ENCODE results near the gene UFD1. TPM values are rescaled to one million over a fixed set of nuclear protein-coding genes. Genes with fewer than 3 reads are reported as not detected.

Gene UFD1
- total RNA-seq, 6 donors from 2014 or later: 21.0 to 52.1 (median 29.1) TPM

DNA sequence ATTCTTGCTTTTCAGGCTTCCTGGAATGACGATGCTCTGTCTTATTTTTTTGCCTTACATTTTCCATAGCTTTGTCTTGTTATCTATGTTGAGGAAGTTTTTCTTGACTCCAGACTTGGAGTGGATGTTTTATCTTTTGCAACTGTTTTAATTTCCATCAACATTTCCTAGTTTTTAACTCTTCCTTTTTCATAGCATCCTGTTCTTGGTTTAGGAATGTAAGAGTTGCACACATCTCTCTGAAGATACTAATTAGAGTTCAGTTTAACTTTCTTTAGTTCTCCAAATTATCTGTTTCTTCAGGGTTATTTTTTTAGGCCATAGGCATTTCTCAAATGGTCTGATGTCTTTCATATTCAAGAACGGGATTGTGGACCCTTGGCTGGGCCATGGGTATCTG, 34.8 kb upstream of the UFD1 start:
- TF ChIP-seq, protein P1, sequence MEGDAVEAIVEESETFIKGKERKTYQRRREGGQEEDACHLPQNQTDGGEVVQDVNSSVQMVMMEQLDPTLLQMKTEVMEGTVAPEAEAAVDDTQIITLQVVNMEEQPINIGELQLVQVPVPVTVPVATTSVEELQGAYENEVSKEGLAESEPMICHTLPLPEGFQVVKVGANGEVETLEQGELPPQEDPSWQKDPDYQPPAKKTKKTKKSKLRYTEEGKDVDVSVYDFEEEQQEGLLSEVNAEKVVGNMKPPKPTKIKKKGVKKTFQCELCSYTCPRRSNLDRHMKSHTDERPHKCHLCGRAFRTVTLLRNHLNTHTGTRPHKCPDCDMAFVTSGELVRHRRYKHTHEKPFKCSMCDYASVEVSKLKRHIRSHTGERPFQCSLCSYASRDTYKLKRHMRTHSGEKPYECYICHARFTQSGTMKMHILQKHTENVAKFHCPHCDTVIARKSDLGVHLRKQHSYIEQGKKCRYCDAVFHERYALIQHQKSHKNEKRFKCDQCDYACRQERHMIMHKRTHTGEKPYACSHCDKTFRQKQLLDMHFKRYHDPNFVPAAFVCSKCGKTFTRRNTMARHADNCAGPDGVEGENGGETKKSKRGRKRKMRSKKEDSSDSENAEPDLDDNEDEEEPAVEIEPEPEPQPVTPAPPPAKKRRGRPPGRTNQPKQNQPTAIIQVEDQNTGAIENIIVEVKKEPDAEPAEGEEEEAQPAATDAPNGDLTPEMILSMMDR (IDR thresholded peaks at IDR 0.05): no peak
- TF ChIP-seq POLR2AphosphoS5 (IDR thresholded peaks at IDR 0.05) (no peak), POLR2A (IDR thresholded peaks at IDR 0.05) (no peak), EP300 (IDR thresholded peaks at IDR 0.05) (no peak)
- no peaks in the 10 kb centered on the region for H3K9me3 ChIP-seq
- ATAC-seq (ENCODE audit: low FRiP score in 2 of 2): no peak
- no peak for DNase-seq
- WGBS, 2 donors: 44 to 75% methylated on average over 2 of the region's 2 CpGs
- H3K4me1 ChIP-seq: no peaks in the 10 kb centered on the region
- H3K4me3 ChIP-seq: no peak overlapping the region
- no peaks in the 10 kb centered on the region for H3K27me3 ChIP-seq
- no peak overlapping the region for H3K27ac ChIP-seq
- no peaks in the 10 kb centered on the region for H3K36me3 ChIP-seq

DNA sequence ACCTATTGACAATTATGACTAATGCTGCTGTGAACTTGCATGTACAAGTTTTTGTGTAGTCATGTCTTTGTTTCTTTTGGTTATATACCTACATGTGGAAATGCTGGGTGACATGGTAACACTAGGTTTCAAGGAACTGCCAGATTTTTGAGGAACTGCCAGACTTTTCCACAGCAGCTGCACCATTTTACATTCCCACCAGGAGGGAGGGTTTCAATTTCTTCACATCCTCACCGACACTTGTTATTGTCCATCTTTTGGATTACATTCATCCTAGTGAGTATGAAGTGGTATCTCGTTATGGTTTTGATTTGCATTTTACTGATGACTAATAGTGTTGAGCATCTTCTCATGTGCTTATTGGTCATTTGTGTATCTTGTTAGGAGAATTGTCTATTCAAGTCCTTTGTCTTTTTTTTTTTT, 31.9 kb upstream of the UFD1 start:
- H3K27ac ChIP-seq: no peak overlapping the region
- TF ChIP-seq POLR2A (IDR thresholded peaks at IDR 0.05): no peak
- no peak for TF ChIP-seq EP300 (IDR thresholded peaks at IDR 0.05)
- TF ChIP-seq, protein P1 (IDR thresholded peaks at IDR 0.05): no peak
- TF ChIP-seq POLR2AphosphoS5 (IDR thresholded peaks at IDR 0.05): no peak
- H3K9me3 ChIP-seq: no peaks in the 10 kb centered on the region
- ATAC-seq (ENCODE audit: low FRiP score in 2 of 2) (no peak), DNase-seq (no peak)
- no peak overlapping the region for H3K4me3 ChIP-seq
- H3K27me3 ChIP-seq: no peaks in the 10 kb centered on the region
- WGBS, 2 donors: 95 to 98% methylated on average over 2 of the region's 2 CpGs
- H3K4me1 ChIP-seq: no peaks in the 10 kb centered on the region
- H3K36me3 ChIP-seq: no peaks in the 10 kb centered on the region

DNA sequence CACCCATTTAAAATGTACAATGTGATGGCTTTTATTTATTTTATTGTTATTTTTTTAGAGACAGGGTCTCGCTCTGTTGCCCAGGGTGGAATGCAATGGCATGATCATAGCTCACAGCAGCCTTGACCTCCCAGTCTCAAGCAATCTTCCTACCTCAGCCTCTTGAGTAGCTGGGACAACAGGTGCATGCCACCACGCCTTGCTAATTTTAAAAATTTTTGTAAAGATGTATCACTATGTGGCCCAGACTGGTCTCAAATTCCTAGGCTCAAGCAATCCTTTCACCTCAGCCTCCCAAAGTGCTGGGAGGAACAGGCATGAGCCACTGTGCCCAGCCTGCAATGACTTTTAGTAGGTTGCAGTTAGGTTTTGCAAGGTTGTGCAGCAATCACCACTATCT, 30.9 kb upstream of the UFD1 start:
- Histone ChIP-seq H3K27me3 (no peaks in the 10 kb centered on the region), H3K4me1 (no peaks in the 10 kb centered on the region), H3K4me3 (no peak overlapping the region), H3K9me3 (no peaks in the 10 kb centered on the region), H3K27ac (no peak overlapping the region), H3K36me3 (no peaks in the 10 kb centered on the region)
- DNase-seq (no peak), ATAC-seq (ENCODE audit: low FRiP score in 2 of 2) (no peak)
- TF ChIP-seq POLR2A (IDR thresholded peaks at IDR 0.05): no peak
- TF ChIP-seq, protein P1 (IDR thresholded peaks at IDR 0.05): no peak
- TF ChIP-seq EP300 (IDR thresholded peaks at IDR 0.05): no peak
- TF ChIP-seq POLR2AphosphoS5 (IDR thresholded peaks at IDR 0.05): no peak
- 97 to 98% methylated on average over 2 of the region's 2 CpGs for WGBS, 2 donors

DNA sequence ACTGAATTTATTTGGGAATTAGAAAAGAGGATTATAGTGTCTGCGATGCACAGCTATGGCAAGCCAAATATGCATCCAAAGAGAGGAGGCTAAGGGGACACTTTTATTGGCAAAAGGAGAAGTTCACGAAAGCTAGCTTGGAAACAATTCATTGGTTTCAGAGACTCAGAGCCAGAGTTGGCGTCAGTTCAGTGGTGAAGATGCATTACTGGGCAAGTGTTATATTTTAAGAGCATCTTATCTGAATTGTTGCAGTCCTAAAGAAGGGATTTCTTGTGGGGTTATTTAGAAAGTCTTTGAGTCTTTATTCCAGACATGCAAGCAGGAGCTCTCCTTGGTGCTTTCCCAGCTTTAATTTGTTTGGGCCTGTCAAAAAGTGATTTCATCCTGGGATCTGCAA, 30.2 kb upstream of the UFD1 start:
- H3K27ac ChIP-seq: no peak overlapping the region
- TF ChIP-seq POLR2AphosphoS5 (IDR thresholded peaks at IDR 0.05) (no peak), EP300 (IDR thresholded peaks at IDR 0.05) (no peak), POLR2A (IDR thresholded peaks at IDR 0.05) (no peak)
- TF ChIP-seq, protein P1 (IDR thresholded peaks at IDR 0.05): no peak
- WGBS, 2 donors: 91 to 95% methylated on average over 3 of the region's 3 CpGs
- DNase-seq (no peak), ATAC-seq (ENCODE audit: low FRiP score in 2 of 2) (no peak)
- no peak overlapping the region for H3K4me3 ChIP-seq
- H3K36me3 ChIP-seq: no peaks in the 10 kb centered on the region
- H3K9me3 ChIP-seq: no peaks in the 10 kb centered on the region
- H3K4me1 ChIP-seq: no peaks in the 10 kb centered on the region
- no peaks in the 10 kb centered on the region for H3K27me3 ChIP-seq

DNA sequence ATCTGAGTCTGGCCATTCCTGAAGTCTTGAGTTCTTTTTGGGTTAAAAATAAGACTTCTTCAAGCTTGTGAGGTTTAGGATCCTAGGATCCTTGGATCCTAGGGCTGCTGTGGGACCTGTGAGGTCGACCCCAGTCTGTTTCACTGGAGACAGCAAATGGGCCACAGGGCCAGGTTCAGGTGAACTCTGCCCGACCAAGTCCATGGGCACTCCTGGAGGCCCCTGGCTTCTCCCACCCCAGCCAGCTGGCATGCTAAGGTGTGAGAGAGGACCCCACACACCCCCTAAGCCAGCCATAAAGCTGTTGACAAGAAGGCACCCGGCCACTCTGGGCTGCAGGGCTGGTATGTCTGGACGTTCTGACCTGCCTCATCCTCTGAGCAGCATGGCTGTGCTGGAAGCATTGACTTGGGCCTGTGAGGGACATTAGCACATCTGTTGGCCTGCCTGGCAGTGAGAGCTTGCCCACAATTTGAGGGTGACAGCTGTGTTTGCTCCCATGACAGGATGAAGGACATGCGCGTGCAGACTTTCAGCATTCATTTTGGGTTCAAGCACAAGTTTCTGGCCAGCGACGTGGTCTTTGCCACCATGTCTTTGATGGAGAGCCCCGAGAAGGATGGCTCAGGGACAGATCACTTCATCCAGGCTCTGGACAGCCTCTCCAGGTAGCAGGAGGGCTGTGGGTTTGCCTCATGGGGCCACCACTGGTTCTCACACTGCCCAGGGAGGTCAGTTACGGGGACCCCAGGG, 29.2 kb upstream of the UFD1 start:
- Histone ChIP-seq H3K36me3 (no peaks in the 10 kb centered on the region), H3K27me3 (no peaks in the 10 kb centered on the region), H3K27ac (no peak overlapping the region), H3K4me3 (no peak overlapping the region), H3K9me3 (no peaks in the 10 kb centered on the region), H3K4me1 (no peaks in the 10 kb centered on the region)
- 92 to 97% methylated on average over 10 of the region's 10 CpGs for WGBS, 2 donors
- DNase-seq (no peak), ATAC-seq (ENCODE audit: low FRiP score in 2 of 2) (no peak)
- TF ChIP-seq POLR2A (IDR thresholded peaks at IDR 0.05) (no peak), EP300 (IDR thresholded peaks at IDR 0.05) (no peak), POLR2AphosphoS5 (IDR thresholded peaks at IDR 0.05) (no peak)
- TF ChIP-seq, protein P1 (IDR thresholded peaks at IDR 0.05): no peak
